ENCODE results near the gene DRC3. TPM values are rescaled to one million over a fixed set of nuclear protein-coding genes. Genes with fewer than 3 reads are reported as not detected.

The DRC3 gene
- total RNA-seq, 1 experiment from 2014 or later = 0.68 TPM

DNA sequence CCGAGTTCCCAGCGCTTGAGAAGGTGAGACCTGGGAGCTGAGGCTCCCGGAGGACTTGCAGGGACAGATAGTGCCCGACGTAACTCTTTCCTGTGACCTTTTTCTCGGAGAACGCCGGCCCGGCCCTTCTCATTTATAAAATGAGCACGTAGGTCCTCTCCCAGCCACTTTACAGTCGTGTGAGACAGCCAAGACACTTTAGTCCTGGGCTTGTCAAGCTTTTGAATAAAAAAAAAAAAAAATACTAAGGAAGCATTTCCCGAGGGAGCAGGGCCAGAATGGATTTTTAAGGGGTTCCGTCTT lies 241 bp downstream of the DRC3 start:
- H2BK15ac ChIP-seq (ENCODE audit: low read depth, low read length) = no peak overlapping the region
- TF ChIP-seq, protein P1, sequence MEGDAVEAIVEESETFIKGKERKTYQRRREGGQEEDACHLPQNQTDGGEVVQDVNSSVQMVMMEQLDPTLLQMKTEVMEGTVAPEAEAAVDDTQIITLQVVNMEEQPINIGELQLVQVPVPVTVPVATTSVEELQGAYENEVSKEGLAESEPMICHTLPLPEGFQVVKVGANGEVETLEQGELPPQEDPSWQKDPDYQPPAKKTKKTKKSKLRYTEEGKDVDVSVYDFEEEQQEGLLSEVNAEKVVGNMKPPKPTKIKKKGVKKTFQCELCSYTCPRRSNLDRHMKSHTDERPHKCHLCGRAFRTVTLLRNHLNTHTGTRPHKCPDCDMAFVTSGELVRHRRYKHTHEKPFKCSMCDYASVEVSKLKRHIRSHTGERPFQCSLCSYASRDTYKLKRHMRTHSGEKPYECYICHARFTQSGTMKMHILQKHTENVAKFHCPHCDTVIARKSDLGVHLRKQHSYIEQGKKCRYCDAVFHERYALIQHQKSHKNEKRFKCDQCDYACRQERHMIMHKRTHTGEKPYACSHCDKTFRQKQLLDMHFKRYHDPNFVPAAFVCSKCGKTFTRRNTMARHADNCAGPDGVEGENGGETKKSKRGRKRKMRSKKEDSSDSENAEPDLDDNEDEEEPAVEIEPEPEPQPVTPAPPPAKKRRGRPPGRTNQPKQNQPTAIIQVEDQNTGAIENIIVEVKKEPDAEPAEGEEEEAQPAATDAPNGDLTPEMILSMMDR (conservative IDR thresholded peaks at IDR 0.05) = no peak
- Mint-ChIP-seq H3K4me3 (peak overlapping the region; percentile 83 to 89), H3K9me3 (no peaks in the 10 kb centered on the region), H3K4me1 (peaks cover 4 to 9% of the 10 kb centered on the region in 2 experiments; a peak in 3 of 4 replicates), H3K27me3 (ENCODE audit: low read depth) (no peaks in the 10 kb centered on the region; the same call in 1 of the 2 replicates), H3K27ac (peak overlapping the region in 2 of 3 experiments; percentile 27 to 93; a peak in 3 of 7 replicates), H3K36me3 (ENCODE audit: insufficient read depth in 1 of 3, low read depth in 3 of 3) (no peaks in the 10 kb centered on the region)
- no peak overlapping the region for H3K18ac ChIP-seq (ENCODE audit: insufficient read length, low read depth, low read length)
- H2AFZ ChIP-seq (ENCODE audit: low read length) = no peak overlapping the region
- no peaks in the 10 kb centered on the region for H3K23me2 ChIP-seq (ENCODE audit: insufficient read length, low read depth, low read length, poor library complexity, severe bottlenecking)
- no peak overlapping the region for H2AK5ac ChIP-seq (ENCODE audit: insufficient read length, low read length)
- peaks cover 3% of the 10 kb centered on the region; the same call in 1 of the 2 replicates for H3K4me1 ChIP-seq (ENCODE audit: insufficient read depth, low read length)
- no peak overlapping the region for H3K27ac ChIP-seq (ENCODE audit: insufficient read length, low read depth, low read length)
- H3K9me3 ChIP-seq (ENCODE audit: control insufficient read depth, low read depth, low read length) = no peaks in the 10 kb centered on the region
- no peak overlapping the region for H4K5ac ChIP-seq (ENCODE audit: insufficient read length, low read depth, low read length)
- H3K56ac ChIP-seq (ENCODE audit: insufficient read length, low read depth, low read length) = no peak overlapping the region
- no peak overlapping the region for H3T11ph ChIP-seq (ENCODE audit: low read length)
- H2BK5ac ChIP-seq (ENCODE audit: insufficient read length, low read length) = no peak overlapping the region
- no peaks in the 10 kb centered on the region for H3K27me3 ChIP-seq (ENCODE audit: insufficient read depth, low read length)
- H3K4me2 ChIP-seq (ENCODE audit: insufficient read depth, insufficient read length, low read length) = peak overlapping the region; percentile 93
- no peak overlapping the region for H3K14ac ChIP-seq (ENCODE audit: insufficient read depth, low read length)
- H4K20me1 ChIP-seq (ENCODE audit: control insufficient read depth, insufficient read depth, insufficient read length) = no peaks in the 10 kb centered on the region
- no peak overlapping the region for H4K91ac ChIP-seq (ENCODE audit: insufficient read length, low read depth, low read length)
- no peak overlapping the region for H2BK20ac ChIP-seq (ENCODE audit: low read depth, low read length, poor library complexity, severe bottlenecking)
- H3K9ac ChIP-seq (ENCODE audit: extremely low read depth, insufficient read length, low read length) = no peak overlapping the region
- H3K79me1 ChIP-seq (ENCODE audit: insufficient read depth, low read depth, low read length, poor library complexity, severe bottlenecking) = no peaks in the 10 kb centered on the region
- H2BK120ac ChIP-seq (ENCODE audit: low read depth, low read length, poor library complexity, severe bottlenecking) = no peak overlapping the region
- H4K8ac ChIP-seq (replicated peaks; ENCODE audit: insufficient read length, low read depth, low read length) = no peak overlapping the region
- no CpG with 5 or more reads among the region's 13 CpGs for WGBS (ENCODE audit: extremely low coverage, insufficient read length, low lambda C conversion rate)
- DNase-seq = no peak
- H3K23ac ChIP-seq (ENCODE audit: insufficient read length, low read depth, low read length) = no peak overlapping the region
- no peak overlapping the region for H3K4ac ChIP-seq (ENCODE audit: low read depth, low read length)
- H2BK12ac ChIP-seq (ENCODE audit: insufficient read length, low read depth, low read length) = no peak overlapping the region
- no peaks in the 10 kb centered on the region for H3K79me2 ChIP-seq (ENCODE audit: insufficient read depth, low read length)
